GM12878 (cell line): ENCODE data around the gene AMPD3. TPM values are rescaled to one million over a fixed set of nuclear protein-coding genes. Genes with fewer than 3 reads are reported as not detected.

ENCODE experiments used
- BCL11A ChIP-seq: IDR thresholded peaks from 2 replicates; pipeline ENCODE4 v1.6.1; 2011; ENCODE audit warnings: low read depth, low read length
- ELK1 ChIP-seq: IDR thresholded peaks from 2 replicates; pipeline ENCODE4 v1.6.1; 2012; ENCODE audit warnings: low read depth, low read length, improper control_type of control experiment
- MXI1 ChIP-seq: fragments of 150-350 bp; IDR thresholded peaks from 2 replicates; pipeline ENCODE4 v1.6.1; 2011; ENCODE audit warnings: low read depth, mild to moderate bottlenecking, inconsistent platforms, low read length, improper control_type of control experiment
- NFIC ChIP-seq: IDR thresholded peaks from 2 replicates; pipeline ENCODE4 v1.6.1; 2012; ENCODE audit warnings: low read depth, mild to moderate bottlenecking, inconsistent platforms, low read length, moderate library complexity
- NR2C1 ChIP-seq: fragments of 450-650 bp; IDR thresholded peaks from 2 replicates; pipeline ENCODE4 v1.6.1; 2017; ENCODE audit warnings: antibody characterized with exemption, mild to moderate bottlenecking, moderate library complexity
- POLR2A ChIP-seq: IDR thresholded peaks from 2 replicates; pipeline ENCODE4 v1.6.1; 2011; ENCODE audit warnings: low read depth, mild to moderate bottlenecking, low read length
- RELA ChIP-seq: fragments of 450-650 bp; IDR thresholded peaks from 2 replicates; pipeline ENCODE4 v1.8.0; 2014; ENCODE audit warnings: borderline replicate concordance; ENCODE audit not compliant: partially characterized antibody
- SIX5 ChIP-seq: IDR thresholded peaks from 2 replicates; pipeline ENCODE4 v1.6.1; 2011; ENCODE audit warnings: mild to moderate bottlenecking, low read depth, low read length, moderate library complexity; ENCODE audit not compliant: severe bottlenecking
- SMAD5 ChIP-seq: IDR thresholded peaks from 2 replicates; pipeline ENCODE4 v1.6.1; 2016; ENCODE audit warnings: antibody characterized with exemption, low read depth
- SUZ12 ChIP-seq: fragments of 200-600 bp; sonication (generic); IDR thresholded peaks from one replicate; pipeline ENCODE4 v1.6.1; 2018; ENCODE audit warnings: antibody characterized with exemption, mild to moderate bottlenecking; ENCODE audit not compliant: unreplicated experiment
- USF1 ChIP-seq: IDR thresholded peaks from 2 replicates; pipeline ENCODE4 v1.6.1; 2011; ENCODE audit warnings: borderline replicate concordance, low read depth, mild to moderate bottlenecking, moderate library complexity, mixed read lengths, low read length; ENCODE audit not compliant: insufficient read depth; ENCODE audit errors: extremely low read length
- ZBTB4 ChIP-seq: fragments of 450-650 bp; formaldehyde crosslinking; IDR thresholded peaks from 2 replicates; pipeline ENCODE4 v1.4.0; 2022; ENCODE audit warnings: mild to moderate bottlenecking, moderate library complexity
- ZNF274 ChIP-seq: IDR thresholded peaks from one replicate; pipeline ENCODE4 v1.8.0; 2011; ENCODE audit not compliant: insufficient read length, insufficient read depth
- polyA plus RNA-seq, 11 experiments: library from polyadenylated mRNA; depleted of rRNA in 4 of 11; unstranded in 6 of 11; stranded (reverse) in 5 of 11; fragments of >200 nt; fragmentation: Nextera tagmentation in 4 of 11; fragmentation: Illumina TruSeq in 1 of 11; extraction: Ambion mirVana in 4 of 11; extraction: Trizol in 1 of 11; gene quantifications; 1 replicate in 1 of 11; 2 replicates in 10 of 11; pipeline versions ENCODE4 v1.2.1 to v1.2.3, GENCODE V29; 2011 to 2016; ENCODE audit warnings: inconsistent platforms in 2 of 11, missing spikeins in 2 of 11, low read depth in 1 of 11
- total RNA-seq, 4 experiments: library from RNA; depleted of rRNA in 3 of 4; stranded (reverse); fragments of >200 nt in 3 of 4; fragmentation: Illumina TruSeq in 1 of 4; extraction: Trizol in 1 of 4; gene quantifications; 2 replicates each; pipeline versions ENCODE4 v1.2.1 to v1.2.3, GENCODE V29; 2013 to 2021

AMPD3 gene
- total and polyA plus RNA-seq, 10 of the 15 experiments (the other 5 are each of a cell fraction or from before 2014, with no cell fraction given), result 5.6 to 28.6 (median 15.9) TPM

- no peak for TF ChIP-seq ZBTB4 (CRISPR knock-in tag)
- no peak for TF ChIP-seq NR2C1
- no peak for TF ChIP-seq RELA
- no peak for TF ChIP-seq BCL11A
- TF ChIP-seq USF1, result no peak
- TF ChIP-seq SIX5, result no peak
- TF ChIP-seq SUZ12, result no peak
- no peak for TF ChIP-seq SMAD5
- no peak for TF ChIP-seq ELK1
- no peak for TF ChIP-seq NFIC
- no peak for TF ChIP-seq ZNF274
- no peak for TF ChIP-seq POLR2A
- TF ChIP-seq MXI1, result no peak
- TF ChIP-seq, all 136 proteins: peak for 0
Measured at GRCh38 chr11:10543782-10544181, 88.7 kb downstream of the AMPD3 start (continued).
